DOHH2 (cell line): ENCODE results near the gene FMNL2.

Source experiments
- H3F3A ChIP-seq: fragments of 200-600 bp; sonication (generic), shearing (Covaris generic); 2 replicates; pipeline ENCODE4 v1.6.0; 2016; ENCODE audit warnings: antibody characterized with exemption, mild to moderate bottlenecking; ENCODE audit not compliant: control insufficient read depth, insufficient read depth
- H3K27ac ChIP-seq: fragments of 200-600 bp; sonication (generic); 2 replicates; pipeline ENCODE4 v1.5.1; 2014; ENCODE audit warnings: low read depth, mild to moderate bottlenecking, low read length, moderate library complexity
- H3K27me3 ChIP-seq: fragments of 200-600 bp; sonication (generic); 2 replicates; pipeline ENCODE4 v1.6.1; 2014; ENCODE audit warnings: mild to moderate bottlenecking, low read length, mixed read lengths; ENCODE audit not compliant: control insufficient read depth
- H3K36me3 ChIP-seq: fragments of 200-600 bp; sonication (generic); 2 replicates; pipeline ENCODE4 v1.6.1; 2014; ENCODE audit warnings: mild to moderate bottlenecking, low read length, moderate library complexity, mixed read lengths; ENCODE audit not compliant: control insufficient read depth
- H3K4me1 ChIP-seq: fragments of 200-600 bp; sonication (generic); 2 replicates; pipeline ENCODE4 v1.6.1; 2014; ENCODE audit warnings: mild to moderate bottlenecking, low read length, mixed read lengths; ENCODE audit not compliant: control insufficient read depth
- H3K4me2 ChIP-seq: fragments of 200-600 bp; sonication (generic); 2 replicates; pipeline ENCODE4 v1.6.0; 2014; ENCODE audit warnings: mild to moderate bottlenecking, low read length, moderate library complexity
- H3K4me3 ChIP-seq: fragments of 200-600 bp; sonication (generic); 2 replicates; pipeline ENCODE4 v1.5.1; 2014; ENCODE audit warnings: mild to moderate bottlenecking, low read length, mixed read lengths
- H3K79me2 ChIP-seq: fragments of 200-600 bp; sonication (generic); 2 replicates; pipeline ENCODE4 v1.6.1; 2014; ENCODE audit warnings: mild to moderate bottlenecking, low read length, mixed read lengths; ENCODE audit not compliant: control insufficient read depth
- H3K9me2 ChIP-seq: fragments of 200-600 bp; sonication (generic); replicated peaks from 2 replicates; pipeline ENCODE4 v1.6.1; 2014; ENCODE audit warnings: mild to moderate bottlenecking, low read length, mixed read lengths; ENCODE audit not compliant: control insufficient read depth
- H3K9me3 ChIP-seq: fragments of 200-600 bp; sonication (generic); 2 replicates; pipeline ENCODE4 v1.6.1; 2014; ENCODE audit warnings: antibody characterized with exemption, low read length, mixed read lengths; ENCODE audit not compliant: control insufficient read depth, insufficient read depth
- H4K20me1 ChIP-seq: fragments of 200-600 bp; sonication (generic); 2 replicates; pipeline ENCODE4 v1.6.0; 2014; ENCODE audit warnings: low read depth, mild to moderate bottlenecking, antibody characterized with exemption, low read length, moderate library complexity; ENCODE audit not compliant: control insufficient read depth, insufficient read depth
- CTCF ChIP-seq: fragments of 200-600 bp; sonication (generic); IDR thresholded peaks from one replicate; pipeline ENCODE4 v1.5.1; 2014; ENCODE audit warnings: antibody characterized with exemption, mild to moderate bottlenecking, low read depth, low read length; ENCODE audit not compliant: poor library complexity, severe bottlenecking
- EZH2phosphoT487 ChIP-seq: fragments of 200-600 bp; sonication (generic); IDR thresholded peaks from 2 replicates; pipeline ENCODE4 v1.6.1; 2017; ENCODE audit warnings: borderline replicate concordance, mild to moderate bottlenecking, antibody characterized with exemption, low read length, moderate library complexity, mixed read lengths

Gene FMNL2

GRCh38 chr2:152376385-152376784, 41.4 kb downstream of the FMNL2 start:
- no peaks in the 10 kb centered on the region for H3K9me3 ChIP-seq
- no peaks in the 10 kb centered on the region for H3F3A ChIP-seq
- no peak overlapping the region for H3K4me3 ChIP-seq
- no peaks in the 10 kb centered on the region for H3K79me2 ChIP-seq
- no peak overlapping the region for H3K27ac ChIP-seq
- no peak overlapping the region for H3K4me2 ChIP-seq
- H3K9me2 ChIP-seq = no peaks in the 10 kb centered on the region
- no peaks in the 10 kb centered on the region for H4K20me1 ChIP-seq
- H3K27me3 ChIP-seq = no peaks in the 10 kb centered on the region
- no peak for TF ChIP-seq EZH2phosphoT487
- TF ChIP-seq CTCF = no peak
- no peaks in the 10 kb centered on the region for H3K36me3 ChIP-seq
- H3K4me1 ChIP-seq = no peaks in the 10 kb centered on the region

- no peaks in the 10 kb centered on the region for H3K36me3 ChIP-seq
- H4K20me1 ChIP-seq = no peaks in the 10 kb centered on the region
- H3K4me3 ChIP-seq = no peak overlapping the region
- no peaks in the 10 kb centered on the region for H3K79me2 ChIP-seq
- no peaks in the 10 kb centered on the region for H3K9me2 ChIP-seq
- TF ChIP-seq CTCF = no peak
- TF ChIP-seq EZH2phosphoT487 = no peak
- no peaks in the 10 kb centered on the region for H3K4me1 ChIP-seq
- H3K27ac ChIP-seq = no peak overlapping the region
- no peaks in the 10 kb centered on the region for H3F3A ChIP-seq
- H3K9me3 ChIP-seq = no peaks in the 10 kb centered on the region
- H3K4me2 ChIP-seq = no peak overlapping the region
- no peaks in the 10 kb centered on the region for H3K27me3 ChIP-seq
These were observed 42.0 kb downstream of the FMNL2 start for GRCh38 chr2:152376968-152377367.

GRCh38 chr2:152379089-152379488, 44.1 kb downstream of the FMNL2 start:
- Histone ChIP-seq H3K27me3 (no peaks in the 10 kb centered on the region), H4K20me1 (no peaks in the 10 kb centered on the region), H3K36me3 (no peaks in the 10 kb centered on the region), H3K79me2 (no peaks in the 10 kb centered on the region), H3K9me2 (no peaks in the 10 kb centered on the region), H3K4me3 (no peak overlapping the region), H3K27ac (no peak overlapping the region), H3K9me3 (no peaks in the 10 kb centered on the region), H3K4me2 (no peak overlapping the region), H3F3A (no peaks in the 10 kb centered on the region), H3K4me1 (no peaks in the 10 kb centered on the region)
- TF ChIP-seq CTCF (no peak), EZH2phosphoT487 (no peak)
